K562 (cell line): ENCODE data around the gene EIF3I. TPM values are rescaled to one million over a fixed set of nuclear protein-coding genes. Genes with fewer than 3 reads are reported as not detected.

ENCODE experiments used
- ATAC-seq: fragments of 200-7000 bp; cut with Tn5 transposase; 3 replicates; pipeline ENCODE4 v1.9.1; 2020; ENCODE audit warnings: moderate library complexity
- BruUV-seq: library from RNA; stranded (reverse); fragments of 400-500 nt; replicated peaks from 2 replicates; lab custom pipeline; 2021; lab: Mats Ljungman, UMichigan
- CTCF ChIA-PET: fragments of 300-600 bp; formaldehyde crosslinking; extraction: SDS; loops from one replicate; lab custom pipeline; 2021; ENCODE audit warnings: low intra/inter-chr PET ratio; lab: Yijun Ruan, JAX
- POLR2A ChIA-PET: fragments of 300-600, 350-650 bp; sonication (Branson Sonifier 250); formaldehyde crosslinking; extraction: SDS; loops from one replicate; lab custom pipeline; 2021; ENCODE audit warnings: antibody characterized with exemption, inconsistent platforms; lab: Yijun Ruan, JAX
- DNase-seq, 4 experiments: peaks; one replicate each; pipeline versions ENCODE4 v3.0.0 to v3.0.0-alpha.2; 2011 to 2018; ENCODE audit warnings: low spot score in 3 of 4, mixed read lengths in 3 of 4; ENCODE audit errors: extremely low read depth in 1 of 4
- FAIRE-seq: peaks from 2 replicates; lab custom pipeline; 2011; peaks lifted over from hg19 to GRCh38; lab: Jason Lieb, UNC
- H2AFZ ChIP-seq: 2 replicates; pipeline ENCODE4 v1.6.0; 2011; ENCODE audit warnings: low read depth, low read length, control low read depth, inconsistent platforms
- H3K27ac ChIP-seq: fragments of 200-600 bp; 3 replicates; pipeline ENCODE4 v1.8.0; 2011; ENCODE audit warnings: low read depth, mild to moderate bottlenecking, control low read depth, inconsistent platforms, low read length, moderate library complexity, mixed read lengths; ENCODE audit errors: extremely low read depth
- H3K27me3 ChIP-seq, 2 experiments: fragments of 300-600 bp in 1 of 2; 2 replicates in 1 of 2; 3 replicates in 1 of 2; pipeline versions ENCODE4 v1.6.0 to v1.8.0; 2011; ENCODE audit warnings: inconsistent platforms in 2 of 2, low read length in 2 of 2, mild to moderate bottlenecking in 1 of 2, mixed read lengths in 1 of 2, moderate library complexity in 1 of 2; ENCODE audit not compliant: control insufficient read depth in 2 of 2, insufficient read depth in 2 of 2
- H3K36me3 ChIP-seq: fragments of 300-600 bp; 3 replicates; pipeline ENCODE4 v1.8.0; 2011; ENCODE audit warnings: mild to moderate bottlenecking, low read length, inconsistent platforms; ENCODE audit not compliant: control insufficient read depth, insufficient read depth
- H3K4me1 ChIP-seq, 2 experiments: fragments of 200-600 bp in 1 of 2; replicated peaks in 1 of 2; 2 replicates in 1 of 2; 3 replicates in 1 of 2; pipeline versions ENCODE4 v1.5.1 to v1.8.0; 2011; ENCODE audit warnings: inconsistent platforms in 2 of 2, low read length in 2 of 2, mild to moderate bottlenecking in 1 of 2, mixed read lengths in 1 of 2, moderate library complexity in 1 of 2; ENCODE audit not compliant: control insufficient read depth in 2 of 2, insufficient read depth in 2 of 2
- H3K4me2 ChIP-seq: 2 replicates; pipeline ENCODE4 v1.6.1; 2011; ENCODE audit warnings: low read length, control low read depth, inconsistent platforms, mixed read lengths; ENCODE audit not compliant: insufficient read depth
- H3K4me3 ChIP-seq: fragments of 200-600 bp; sonication (generic), shearing (Covaris generic); 2 replicates; pipeline ENCODE4 v1.5.1; 2016; ENCODE audit warnings: control low read depth, inconsistent platforms
- H3K79me2 ChIP-seq: fragments of 200-600 bp; 3 replicates; pipeline ENCODE4 v1.8.0; 2011; ENCODE audit warnings: low read length, inconsistent platforms; ENCODE audit not compliant: control insufficient read depth, insufficient read depth
- H3K9ac ChIP-seq, 2 experiments: 2 replicates each; pipeline versions ENCODE4 v1.6.0 to v1.6.1; 2011; ENCODE audit warnings: low read depth in 2 of 2, low read length in 2 of 2, control low read depth in 1 of 2, inconsistent platforms in 1 of 2, mild to moderate bottlenecking in 1 of 2, mixed read lengths in 1 of 2; ENCODE audit not compliant: insufficient read depth in 1 of 2
- H3K9me1 ChIP-seq: one replicate; pipeline ENCODE4 v1.6.0; 2011; ENCODE audit warnings: inconsistent platforms, mild to moderate bottlenecking, low read length, moderate library complexity; ENCODE audit not compliant: control insufficient read depth, insufficient read depth
- H3K9me3 ChIP-seq: replicated peaks from 2 replicates; pipeline ENCODE4 v1.5.1; 2011; ENCODE audit warnings: low read depth, low read length, inconsistent platforms; ENCODE audit not compliant: control insufficient read depth, insufficient read depth
- H4K20me1 ChIP-seq: replicated peaks from 2 replicates; pipeline ENCODE4 v1.6.1; 2011; ENCODE audit warnings: low read length, inconsistent platforms, mixed read lengths; ENCODE audit not compliant: control insufficient read depth, insufficient read depth
- BACH1 ChIP-seq: fragments of 200-800 bp; sonication (Bioruptor generic); IDR thresholded peaks from 2 replicates; pipeline ENCODE4 v1.6.1; 2016; ENCODE audit warnings: missing genetic modification characterization, missing compliant biosample characterization
- CBFA2T3 ChIP-seq: fragments of 450-650 bp; IDR thresholded peaks from 2 replicates; pipeline ENCODE4 v1.6.1; 2017
- ELK3 ChIP-seq: fragments of 450-650 bp; formaldehyde crosslinking; IDR thresholded peaks from 2 replicates; pipeline ENCODE4 v1.4.0; 2020; ENCODE audit warnings: mild to moderate bottlenecking
- IRF2 ChIP-seq: sonication (generic); formaldehyde crosslinking; IDR thresholded peaks from 2 replicates; pipeline ENCODE4 v1.8.1; 2022; ENCODE audit warnings: mild to moderate bottlenecking, missing genetic modification reagents
- MBD1 ChIP-seq: fragments of 250-450 bp; sonication (Bioruptor Pico); IDR thresholded peaks from 2 replicates; pipeline ENCODE4 v1.8.0; 2022; ENCODE audit warnings: inconsistent platforms
- NCOR1 ChIP-seq: fragments of 450-650 bp; IDR thresholded peaks from 2 replicates; pipeline ENCODE4 v1.6.1; 2016; ENCODE audit warnings: mild to moderate bottlenecking, moderate library complexity
- STAG1 ChIP-seq: sonication (generic); formaldehyde crosslinking; IDR thresholded peaks from 2 replicates; pipeline ENCODE4 v1.5.0; 2020; ENCODE audit warnings: missing genetic modification reagents, borderline replicate concordance
- TEAD1 ChIP-seq, 2 experiments: fragments of 450-650 bp in 1 of 2; sonication (generic) in 1 of 2; formaldehyde crosslinking; IDR thresholded peaks; 2 replicates each; pipeline versions ENCODE4 v1.4.0 to v1.8.0; 2020 to 2022; ENCODE audit warnings: mild to moderate bottlenecking in 2 of 2, missing genetic modification reagents in 1 of 2
- THAP12 ChIP-seq: fragments of 250-450 bp; sonication (Bioruptor Pico); IDR thresholded peaks from 2 replicates; pipeline ENCODE4 v1.9.0; 2021; ENCODE audit warnings: mild to moderate bottlenecking, inconsistent platforms
- ZBTB33 ChIP-seq: sonication (generic); formaldehyde crosslinking; IDR thresholded peaks from 2 replicates; pipeline ENCODE4 v1.8.1; 2023; ENCODE audit warnings: mild to moderate bottlenecking, missing genetic modification reagents
- ZNF444 ChIP-seq: fragments of 250-450 bp; sonication (Bioruptor Pico); IDR thresholded peaks from 2 replicates; pipeline ENCODE4 v1.4.0; 2020; ENCODE audit warnings: mild to moderate bottlenecking, moderate library complexity
- ZNF695 ChIP-seq: fragments of 450-650 bp; formaldehyde crosslinking; IDR thresholded peaks from 2 replicates; pipeline ENCODE4 v1.4.0; 2020; ENCODE audit warnings: mild to moderate bottlenecking, moderate library complexity
- ZNF707 ChIP-seq: fragments of 250-450 bp; sonication (Bioruptor Pico); conservative IDR thresholded peaks from 2 replicates; pipeline ENCODE4 v1.8.0; 2022; ENCODE audit warnings: inconsistent platforms, mild to moderate bottlenecking, moderate library complexity
- WGBS: fragments of 100-300 bp; shearing (Covaris generic); methylation state at CpG from one replicate; pipeline ENCODE4 v1.1.6; 2016; ENCODE audit warnings: low coverage, mixed read lengths; ENCODE audit not compliant: insufficient coverage; ENCODE audit errors: missing lambda C conversion rate; 5-methylcytosine and 5-hydroxymethylcytosine counted together
- in situ Hi-C: fragments of 300-500 bp; cut with MboI; formaldehyde crosslinking; loops from 4 replicates; pipeline ENCODE4 v1.15.0; 2018; ENCODE audit warnings: inconsistent platforms, mixed read lengths
- intact Hi-C: fragments of 100-400 bp; cut with micrococcal nuclease; formaldehyde crosslinking; loops from 2 replicates; pipeline ENCODE4 v1.14.2; 2022
- polyA plus RNA-seq, 8 experiments: library from polyadenylated mRNA; depleted of rRNA in 4 of 8; stranded (reverse) in 5 of 8; unstranded in 3 of 8; fragments of >200 nt; fragmentation: Nextera tagmentation in 2 of 8; fragmentation: Illumina TruSeq in 1 of 8; extraction: Ambion mirVana in 2 of 8; extraction: Trizol in 1 of 8; gene quantifications; 2 replicates each; pipeline versions ENCODE4 v1.2.1 to v1.2.3, GENCODE V29; 2011 to 2014; ENCODE audit warnings: inconsistent platforms in 1 of 8, missing spikeins in 1 of 8
- total RNA-seq, 7 experiments: library from RNA; depleted of rRNA in 6 of 7; stranded (reverse); fragments of >200 nt in 6 of 7; fragmentation: Illumina TruSeq in 2 of 7; extraction: Trizol in 2 of 7; gene quantifications; 2 replicates each; pipeline versions ENCODE4 v1.2.1 to v1.2.3, GENCODE V29; 2011 to 2021; ENCODE audit warnings: low replicate concordance in 1 of 7

EIF3I gene
- total and polyA plus RNA-seq, 9 of the 15 experiments (the other 6 are each of a cell fraction or from before 2014, with no cell fraction given): 414 to 1,526 (median 635) TPM

- Histone ChIP-seq H3K27me3 (no peaks in the 10 kb centered on the region), H3K4me3 (peak overlapping the region; percentile 74), H3K79me2 (peaks cover 25% of the 10 kb centered on the region), H3K9me1 (peaks cover 4% of the 10 kb centered on the region), H2AFZ (peak overlapping the region; percentile 92), H3K4me1 (peaks cover 24 to 54% of the 10 kb centered on the region in 2 experiments), H3K4me2 (peak overlapping the region; percentile 99), H4K20me1 (no peaks in the 10 kb centered on the region), H3K9me3 (no peaks in the 10 kb centered on the region), H3K27ac (peak overlapping the region; percentile 31; the same call in 1 of the 3 replicates), H3K36me3 (peaks cover 28% of the 10 kb centered on the region; the same call in 2 of the 3 replicates), H3K9ac (peak overlapping the region; percentile 90 to 100; a peak in 3 of 4 replicates)
- FAIRE-seq (no peak), ATAC-seq (no peak), DNase-seq (peak in 1 of 4 experiments; percentile 15)
- TF ChIP-seq NCOR1: no peak
- no peak for TF ChIP-seq BACH1 (tag)
- TF ChIP-seq TEAD1 (CRISPR knock-in tag; IDR thresholded peaks at IDR 0.05): 0 out of 4 replicates have a peak, but pooled peaks of 1 of the 2 experiments have one; percentile 3
- TF ChIP-seq ZBTB33 (CRISPR knock-in tag): peak; percentile 24; the same call in 1 of the 2 replicates
- no peak for TF ChIP-seq CBFA2T3
- TF ChIP-seq ZNF444: no peak
- TF ChIP-seq MBD1 (CRISPR knock-in tag): 0 out of 2 replicates have a peak, but pooled peaks have one; percentile 79
- TF ChIP-seq ZNF707 (CRISPR knock-in tag): no peak
- TF ChIP-seq THAP12 (CRISPR knock-in tag): peak; percentile 46; the same call in 1 of the 2 replicates
- 0 out of 2 replicates have a peak, but pooled peaks have one; percentile 64 for TF ChIP-seq IRF2
- TF ChIP-seq ELK3 (CRISPR knock-in tag): no peak
- 0 out of 2 replicates have a peak, but pooled peaks have one; percentile 24 for TF ChIP-seq STAG1 (CRISPR knock-in tag)
- TF ChIP-seq ZNF695 (CRISPR knock-in tag): peak; percentile 8; the same call in 1 of the 2 replicates
- WGBS: 66% methylated on average over 26 of the region's 26 CpGs
- in situ Hi-C loops (no loop called here), intact Hi-C loops (loop anchor here (5.0 kb wide), 1 partner anchor 42 kb away; the partner anchor contains the start of gene FAM167B)
- no TSS peak for BruUV-seq
- ChIA-PET POLR2A (interaction anchor here (0.6 to 7.8 kb wide), 15 partner anchors 9 to 140 kb away, joined by 3 to 80 read pairs (median 4); partner anchors contain the start of genes HDAC1, KPNA6 and MARCKSL1), CTCF (no interaction called here)
These were observed 17.3 kb upstream of the EIF3I start for GRCh38 chr1:32204943-32205361.
